K562 (cell line): Measurements from ENCODE around the gene UBE2E2. TPM values are rescaled to one million over a fixed set of nuclear protein-coding genes. Genes with fewer than 3 reads are reported as not detected.

Experiments
- BRD4 ChIP-seq: fragments of 200-600 bp; sonication (generic); IDR thresholded peaks from 2 replicates; pipeline ENCODE4 v1.6.1; 2017; ENCODE audit warnings: inconsistent platforms
- GABPA ChIP-seq: fragments of 200-800 bp; sonication (Bioruptor generic); conservative IDR thresholded peaks from 2 replicates; pipeline ENCODE4 v1.6.1; 2016; ENCODE audit warnings: low read depth, missing genetic modification characterization, missing compliant biosample characterization
- ZNF318 ChIP-seq, 2 experiments: fragments of 450-650 bp; IDR thresholded peaks; 2 replicates each; pipeline ENCODE4 v1.6.1; 2016; ENCODE audit warnings: mild to moderate bottlenecking in 2 of 2, borderline replicate concordance in 1 of 2, low read depth in 1 of 2, moderate library complexity in 1 of 2
- polyA plus RNA-seq, 8 experiments: library from polyadenylated mRNA; depleted of rRNA in 4 of 8; stranded (reverse) in 5 of 8; unstranded in 3 of 8; fragments of >200 nt; fragmentation: Nextera tagmentation in 2 of 8; fragmentation: Illumina TruSeq in 1 of 8; extraction: Ambion mirVana in 2 of 8; extraction: Trizol in 1 of 8; gene quantifications; 2 replicates each; pipeline versions ENCODE4 v1.2.1 to v1.2.3, GENCODE V29; 2011 to 2014; ENCODE audit warnings: inconsistent platforms in 1 of 8, missing spikeins in 1 of 8
- total RNA-seq, 7 experiments: library from RNA; depleted of rRNA in 6 of 7; stranded (reverse); fragments of >200 nt in 6 of 7; fragmentation: Illumina TruSeq in 2 of 7; extraction: Trizol in 2 of 7; gene quantifications; 2 replicates each; pipeline versions ENCODE4 v1.2.1 to v1.2.3, GENCODE V29; 2011 to 2021; ENCODE audit warnings: low replicate concordance in 1 of 7

Gene UBE2E2
- total and polyA plus RNA-seq, 9 of the 15 experiments (the other 6 are each of a cell fraction or from before 2014, with no cell fraction given): 0.22 to 5.1 (median 1.9) TPM

GRCh38 chr3:23548706-23549105 is 345.6 kb downstream of the UBE2E2 start (continued):
- TF ChIP-seq ZNF318 (IDR thresholded peaks at IDR 0.05; ENCODE audit: borderline replicate concordance in 1 of 2, low read depth in 1 of 2) (no peak), BRD4 (no peak), GABPA (tag) (no peak)
